ENCODE data around the gene IFNGR1. TPM values are rescaled to one million over a fixed set of nuclear protein-coding genes. Genes with fewer than 3 reads are reported as not detected.

Gene IFNGR1
- total RNA-seq, 1 experiment from 2014 or later, result 19.5 TPM

DNA sequence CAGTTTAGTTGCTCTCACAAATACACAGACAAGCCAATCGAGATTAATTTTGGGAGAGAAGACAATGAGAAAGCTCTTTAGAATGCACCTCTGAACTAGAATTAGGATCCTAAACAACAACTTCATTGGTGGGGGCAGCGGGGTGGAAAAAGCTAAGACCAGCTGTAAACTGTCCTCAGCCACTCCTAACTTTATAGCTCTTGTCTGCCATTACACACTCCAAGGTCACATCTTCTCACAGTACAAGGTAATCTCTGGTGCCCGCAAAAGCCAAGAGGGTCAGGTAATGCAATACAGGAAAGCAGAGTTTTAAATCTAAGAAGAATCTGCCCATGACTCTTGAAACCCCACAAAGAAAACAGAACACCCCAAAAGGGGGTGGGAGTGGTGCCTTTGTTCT is 27.9 kb downstream of the IFNGR1 start:
- no peak overlapping the region for H3K27ac ChIP-seq
- POLR2A ChIA-PET (ENCODE audit: unreplicated experiment), result no interaction called here
- H2AFZ ChIP-seq, result no peak overlapping the region
- CTCF ChIA-PET, result no interaction called here
- H3K9me3 ChIP-seq (ENCODE audit: insufficient read depth, low read depth), result peaks cover 27% of the 10 kb centered on the region
- no peaks in the 10 kb centered on the region for H3K9me2 ChIP-seq (ENCODE audit: insufficient read depth)
- BruUV-seq (replicated peaks), result no TSS peak
- DNase-seq, result no peak
- no peak overlapping the region for H3K4me3 ChIP-seq
- intact Hi-C loops (cut with micrococcal nuclease; ENCODE audit: unreplicated experiment), result no loop called here
- no peaks in the 10 kb centered on the region for H3F3A ChIP-seq (ENCODE audit: insufficient read depth, low read depth)
- no peak overlapping the region for H3K4me2 ChIP-seq
- TF ChIP-seq, protein P1, sequence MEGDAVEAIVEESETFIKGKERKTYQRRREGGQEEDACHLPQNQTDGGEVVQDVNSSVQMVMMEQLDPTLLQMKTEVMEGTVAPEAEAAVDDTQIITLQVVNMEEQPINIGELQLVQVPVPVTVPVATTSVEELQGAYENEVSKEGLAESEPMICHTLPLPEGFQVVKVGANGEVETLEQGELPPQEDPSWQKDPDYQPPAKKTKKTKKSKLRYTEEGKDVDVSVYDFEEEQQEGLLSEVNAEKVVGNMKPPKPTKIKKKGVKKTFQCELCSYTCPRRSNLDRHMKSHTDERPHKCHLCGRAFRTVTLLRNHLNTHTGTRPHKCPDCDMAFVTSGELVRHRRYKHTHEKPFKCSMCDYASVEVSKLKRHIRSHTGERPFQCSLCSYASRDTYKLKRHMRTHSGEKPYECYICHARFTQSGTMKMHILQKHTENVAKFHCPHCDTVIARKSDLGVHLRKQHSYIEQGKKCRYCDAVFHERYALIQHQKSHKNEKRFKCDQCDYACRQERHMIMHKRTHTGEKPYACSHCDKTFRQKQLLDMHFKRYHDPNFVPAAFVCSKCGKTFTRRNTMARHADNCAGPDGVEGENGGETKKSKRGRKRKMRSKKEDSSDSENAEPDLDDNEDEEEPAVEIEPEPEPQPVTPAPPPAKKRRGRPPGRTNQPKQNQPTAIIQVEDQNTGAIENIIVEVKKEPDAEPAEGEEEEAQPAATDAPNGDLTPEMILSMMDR (conservative IDR thresholded peaks at IDR 0.05), result no peak
- TF ChIP-seq EZH2 (IDR thresholded peaks at IDR 0.05; ENCODE audit: low read depth), result no peak
- no peaks in the 10 kb centered on the region for H4K20me1 ChIP-seq (ENCODE audit: insufficient read depth)
- no peaks in the 10 kb centered on the region for H3K4me1 ChIP-seq (replicated peaks; ENCODE audit: insufficient read depth)
- H3K27me3 ChIP-seq (ENCODE audit: insufficient read depth, low read depth), result no peaks in the 10 kb centered on the region
- no peaks in the 10 kb centered on the region for H3K79me2 ChIP-seq (ENCODE audit: low read depth)
- H3K36me3 ChIP-seq (ENCODE audit: low read depth), result no peaks in the 10 kb centered on the region

DNA sequence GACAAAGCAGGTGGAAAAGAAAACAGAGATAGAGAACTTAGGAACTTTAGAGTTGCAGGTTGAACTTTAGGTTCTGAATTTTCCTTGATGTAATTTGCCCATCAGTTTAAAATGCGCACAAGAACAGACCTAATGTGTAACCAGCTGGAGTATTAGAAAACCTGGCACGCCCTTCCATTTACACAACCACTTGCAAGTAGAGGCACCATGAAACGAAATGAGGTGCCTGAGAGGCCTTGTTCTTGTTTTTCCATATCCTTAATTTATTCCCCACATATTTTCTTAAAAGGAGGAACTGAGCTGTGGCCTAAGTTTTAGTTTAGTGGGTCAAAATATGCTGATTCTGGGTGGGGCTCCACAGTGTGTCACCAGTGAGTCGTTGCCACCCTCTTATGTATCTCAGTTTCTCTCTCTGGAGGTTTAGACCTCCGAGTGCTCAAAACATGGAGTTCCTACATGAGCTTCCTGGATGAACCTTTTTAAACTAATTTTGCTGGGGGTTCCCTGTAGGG is 28.5 kb downstream of the IFNGR1 start:
- intact Hi-C loops (cut with micrococcal nuclease; ENCODE audit: unreplicated experiment), result no loop called here
- DNase-seq, result no peak
- no peak overlapping the region for H3K4me3 ChIP-seq
- no peaks in the 10 kb centered on the region for H3K9me2 ChIP-seq (ENCODE audit: insufficient read depth)
- no peaks in the 10 kb centered on the region for H3K36me3 ChIP-seq (ENCODE audit: low read depth)
- no peak overlapping the region for H3K4me2 ChIP-seq
- H3F3A ChIP-seq (ENCODE audit: insufficient read depth, low read depth), result no peaks in the 10 kb centered on the region
- H3K27ac ChIP-seq, result no peak overlapping the region
- ChIA-PET POLR2A (ENCODE audit: unreplicated experiment) (no interaction called here), CTCF (interaction anchor here (0.6 kb wide), 1 partner anchor 33 kb away, joined by 3 read pairs; no protein-coding TSS in a partner anchor)
- H3K4me1 ChIP-seq (replicated peaks; ENCODE audit: insufficient read depth), result no peaks in the 10 kb centered on the region
- no peaks in the 10 kb centered on the region for H3K27me3 ChIP-seq (ENCODE audit: insufficient read depth, low read depth)
- no peak overlapping the region for H2AFZ ChIP-seq
- no peaks in the 10 kb centered on the region for H4K20me1 ChIP-seq (ENCODE audit: insufficient read depth)
- TF ChIP-seq, protein P1 (conservative IDR thresholded peaks at IDR 0.05), result no peak
- no peak for TF ChIP-seq EZH2 (IDR thresholded peaks at IDR 0.05; ENCODE audit: low read depth)
- H3K9me3 ChIP-seq (ENCODE audit: insufficient read depth, low read depth), result peaks cover 28% of the 10 kb centered on the region
- no TSS peak for BruUV-seq (replicated peaks)
- H3K79me2 ChIP-seq (ENCODE audit: low read depth), result no peaks in the 10 kb centered on the region

DNA sequence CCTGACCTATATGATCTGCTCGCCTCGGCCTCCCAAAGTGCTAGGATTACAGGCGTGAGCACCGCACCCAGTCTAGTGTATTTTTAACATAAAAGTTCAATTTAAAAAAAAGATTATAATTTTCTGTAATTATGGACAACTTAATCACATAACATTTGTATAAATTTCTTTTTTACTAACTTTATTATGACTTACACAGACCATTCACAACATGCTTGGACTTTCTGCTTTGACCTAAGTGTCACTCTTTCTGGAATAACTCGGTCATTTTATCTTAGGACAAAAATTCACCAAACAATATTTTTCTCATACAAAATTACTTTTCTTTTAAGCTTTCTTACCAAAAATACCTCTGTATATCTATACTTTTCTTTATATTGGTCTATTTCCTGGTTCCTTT is 30.3 kb downstream of the IFNGR1 start:
- H3K27ac ChIP-seq, result no peak overlapping the region
- no peaks in the 10 kb centered on the region for H4K20me1 ChIP-seq (ENCODE audit: insufficient read depth)
- CTCF ChIA-PET, result no interaction called here
- POLR2A ChIA-PET (ENCODE audit: unreplicated experiment), result no interaction called here
- H3K4me1 ChIP-seq (replicated peaks; ENCODE audit: insufficient read depth), result no peaks in the 10 kb centered on the region
- H3K9me3 ChIP-seq (ENCODE audit: insufficient read depth, low read depth), result peaks cover 39% of the 10 kb centered on the region
- H2AFZ ChIP-seq, result no peak overlapping the region
- DNase-seq, result no peak
- no peaks in the 10 kb centered on the region for H3F3A ChIP-seq (ENCODE audit: insufficient read depth, low read depth)
- no peak for TF ChIP-seq EZH2 (IDR thresholded peaks at IDR 0.05; ENCODE audit: low read depth)
- TF ChIP-seq, protein P1 (conservative IDR thresholded peaks at IDR 0.05), result no peak
- H3K36me3 ChIP-seq (ENCODE audit: low read depth), result no peaks in the 10 kb centered on the region
- no peak overlapping the region for H3K4me2 ChIP-seq
- no TSS peak for BruUV-seq (replicated peaks)
- no peaks in the 10 kb centered on the region for H3K9me2 ChIP-seq (ENCODE audit: insufficient read depth)
- no peak overlapping the region for H3K4me3 ChIP-seq
- no peaks in the 10 kb centered on the region for H3K79me2 ChIP-seq (ENCODE audit: low read depth)
- intact Hi-C loops (cut with micrococcal nuclease; ENCODE audit: unreplicated experiment), result no loop called here
- H3K27me3 ChIP-seq (ENCODE audit: insufficient read depth, low read depth), result no peaks in the 10 kb centered on the region

Data from PC-9 (cell line).